GM10266 (cell line): ENCODE measurements around the gene MLKL.

Source experiments
- DNase-seq: peaks from one replicate; pipeline ENCODE4 v3.0.0; 2012; ENCODE audit errors: extremely low spot score
- CTCF ChIP-seq: IDR thresholded peaks from 2 replicates; pipeline ENCODE4 v1.5.1; 2012; ENCODE audit warnings: mild to moderate bottlenecking, low read depth; ENCODE audit not compliant: control insufficient read depth, insufficient read depth; ENCODE audit errors: missing control alignments

The MLKL gene

GRCh38 chr16:74716355-74716754 lies 15.7 kb upstream of the MLKL start:
- TF ChIP-seq CTCF = no peak
- no peak for DNase-seq

- no peak for DNase-seq
- no peak for TF ChIP-seq CTCF
Measured at GRCh38 chr16:74713876-74714275, 13.2 kb upstream of the MLKL start.

- DNase-seq = no peak
- TF ChIP-seq CTCF = no peak
Measured at GRCh38 chr16:74713325-74713724, 12.7 kb upstream of the MLKL start.

GRCh38 chr16:74711938-74712337 lies 11.3 kb upstream of the MLKL start:
- DNase-seq = no peak
- TF ChIP-seq CTCF = no peak

GRCh38 chr16:74710401-74710800 lies 9.7 kb upstream of the MLKL start:
- no peak for TF ChIP-seq CTCF
- DNase-seq = no peak

GRCh38 chr16:74709441-74709877 lies 8.8 kb upstream of the MLKL start:
- TF ChIP-seq CTCF = peak; percentile 97
- peak; percentile 81 for DNase-seq

GRCh38 chr16:74700116-74700437 lies 585 bp downstream of the MLKL start:
- no peak for TF ChIP-seq CTCF
- DNase-seq = no peak
